Melanocyte of skin (primary cell): ENCODE results near the gene PTPRN. TPM values are rescaled to one million over a fixed set of nuclear protein-coding genes. Genes with fewer than 3 reads are reported as not detected.

Source experiments
- small RNA-seq, 2 donors: library from RNA; depleted of rRNA; stranded (forward); fragments of <200 nt; gene quantifications; one replicate each; pipeline ENCODE3, GENCODE V24; 2012
- total RNA-seq, 2 donors: library from RNA; depleted of rRNA; stranded (reverse); fragments of >200 nt; gene quantifications; 2 replicates each; pipeline ENCODE4 v1.2.3, GENCODE V29; 2012

The PTPRN gene
- total RNA-seq: 1 to 10 TPM in 1 of 2 donors, under 1 TPM in 1; 0.33 to 1.0 TPM

GRCh38 chr2:219309278-219309677 lies at the start of gene PTPRN:
TSS of gene PTPRN (minus strand) at chr2:219309401. CDS start at chr2:219309332, 69 bp downstream.

DNA sequence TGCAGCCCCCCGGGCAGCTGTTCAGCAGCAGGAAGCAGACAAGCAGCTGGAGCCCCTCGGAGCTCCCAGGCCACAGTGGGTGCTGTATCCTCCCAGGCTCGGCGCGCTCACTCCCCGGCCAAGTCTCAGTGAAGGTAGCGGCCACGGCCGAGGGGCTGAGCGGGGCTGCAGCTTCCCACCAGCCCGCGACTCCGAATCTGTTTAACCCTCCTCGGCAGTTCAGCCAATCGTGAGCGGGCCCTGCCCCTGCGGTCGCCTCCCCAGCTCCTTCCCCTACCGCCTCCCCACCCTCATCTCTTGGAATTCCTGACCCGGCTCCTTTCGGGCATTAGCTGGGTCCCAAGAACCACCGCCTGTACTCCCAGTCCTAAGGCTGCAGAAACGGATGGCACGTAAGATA lies 23.3 kb upstream of the PTPRN start, which contains the start of gene RESP18:
TSS of gene RESP18 (minus strand) at position 203 of the 400 bp plus-strand sequence.

GRCh38 chr2:219279151-219279915 lies 29.9 kb downstream of the PTPRN start, which contains the start of gene DNAJB2:
TSS of gene DNAJB2 (plus strand) at chr2:219279366. CDS start at chr2:219279834, 468 bp downstream.

DNA sequence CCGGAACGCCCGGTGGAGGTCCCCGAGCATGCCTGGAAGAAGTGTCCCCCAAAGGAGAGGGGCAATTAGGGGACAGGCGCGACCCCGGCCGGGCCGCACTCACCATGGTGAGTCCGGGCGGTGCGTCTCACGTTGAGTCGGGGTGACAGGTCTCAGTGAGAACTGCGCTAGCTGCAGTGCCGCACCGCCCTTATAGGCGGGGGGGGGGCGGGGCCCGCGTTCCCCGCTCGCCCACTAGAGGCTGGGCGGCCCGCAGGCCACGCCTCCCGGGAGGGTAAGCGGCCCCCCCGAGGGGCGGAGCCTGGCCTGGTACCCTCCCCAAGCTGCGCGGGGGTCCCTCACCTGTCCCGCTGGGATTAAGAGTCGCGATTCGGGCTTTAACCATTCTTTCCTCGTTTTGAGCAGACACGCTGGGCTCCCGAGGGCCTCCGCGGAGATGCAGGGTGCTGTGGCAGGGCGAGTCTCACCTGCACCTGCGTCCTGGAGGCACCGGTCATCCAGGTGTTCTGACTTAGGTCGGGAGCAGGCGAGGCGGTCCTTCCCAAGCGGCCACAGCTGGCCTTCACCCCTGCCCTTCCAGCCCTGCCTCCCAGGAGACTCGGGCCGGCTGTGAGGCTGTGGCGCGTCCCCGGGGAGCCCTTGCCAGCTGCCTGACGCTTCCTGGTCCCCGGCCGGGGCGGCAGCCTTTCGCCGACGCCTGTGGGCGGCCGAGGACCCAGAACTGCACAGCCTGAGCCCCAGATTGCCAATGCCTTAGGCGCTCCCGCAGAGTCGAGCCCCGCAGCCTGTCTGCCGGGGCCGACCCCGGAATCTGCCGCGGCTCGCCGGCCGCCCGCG lies 55.2 kb downstream of the PTPRN start, which contains the start of gene TUBA4A:
TSS of gene TUBA4A (minus strand) at position 166 of the 837 bp plus-strand sequence. CDS start at position 106, 60 bp downstream.

GRCh38 chr2:219252900-219253752 lies 56.1 kb downstream of the PTPRN start, which contains the start of gene TUBA4B:
TSS of gene TUBA4B (plus strand) at chr2:219253243. CDS start at chr2:219253408, 165 bp downstream.

GRCh38 chr2:219245148-219245898 lies 63.9 kb downstream of the PTPRN start, which contains the start of the genes GLB1L and STK16:
TSS of gene GLB1L (minus strand) at chr2:219245444. CDS start at chr2:219243573, 1,871 bp downstream.
TSS of gene STK16 (plus strand) at chr2:219245479. CDS start at chr2:219246000, 521 bp downstream.

Small RNA genes within 50 kb of the gene (small RNA-seq; reads per million reads assigned to genes)
- gene AC053503.3 (0 reads per million in 2 donors), gene MIR153-1 (0 to 0.13 reads per million in 2 donors)

Other genes with a start within 250 kb of the PTPRN start
- gene IHH, start 248.5 kb downstream of the PTPRN start, total RNA-seq: under 1 TPM in 1 of 2 donors, not detected in 1; 0.34 TPM
- 10 to 100 TPM; 26.8 to 29.6 TPM for gene NHEJ1, start 148.6 kb downstream of the PTPRN start, total RNA-seq
- 1 to 10 TPM in 1 of 2 donors, under 1 TPM in 1; 1.00 to 1.4 TPM for gene SLC23A3, start 139.4 kb downstream of the PTPRN start, total RNA-seq
- 10 to 100 TPM; 26.6 to 27.9 TPM for gene CNPPD1, start 132.5 kb downstream of the PTPRN start, total RNA-seq
- gene RETREG2, start 131.1 kb downstream of the PTPRN start, total RNA-seq: 10 to 100 TPM; 64.6 to 99.8 TPM
- 10 to 100 TPM; 13.7 to 24.8 TPM for gene ZFAND2B, start 102.6 kb downstream of the PTPRN start, total RNA-seq
- gene ABCB6, start 90.4 kb downstream of the PTPRN start, total RNA-seq: 10 to 100 TPM; 44.7 to 90.9 TPM
- gene ATG9A, start 79.8 kb downstream of the PTPRN start, total RNA-seq: 10 to 100 TPM; 54.7 to 63.6 TPM
- gene ANKZF1, start 79.6 kb downstream of the PTPRN start, total RNA-seq: 10 to 100 TPM; 12.7 to 22.0 TPM
- gene GLB1L, start 64.0 kb downstream of the PTPRN start, total RNA-seq: 10 to 100 TPM; 16.0 to 16.2 TPM
- gene STK16, start 63.9 kb downstream of the PTPRN start, total RNA-seq: 10 to 100 TPM; 23.3 to 36.5 TPM
- gene TUBA4B, start 56.2 kb downstream of the PTPRN start, total RNA-seq: not detected
- 1 to 10 TPM; 2.1 to 3.0 TPM for gene TUBA4A, start 55.5 kb downstream of the PTPRN start, total RNA-seq
- gene DNAJB2, start 30.0 kb downstream of the PTPRN start, total RNA-seq: 10 to 100 TPM; 25.3 to 37.9 TPM
- gene RESP18, start 23.3 kb upstream of the PTPRN start, total RNA-seq: not detected
- gene DNPEP, start 78.5 kb upstream of the PTPRN start, total RNA-seq: 10 to 100 TPM; 70.2 to 72.6 TPM
- not detected for gene DES, start 109.0 kb upstream of the PTPRN start, total RNA-seq
- gene SPEG, start 125.4 kb upstream of the PTPRN start, total RNA-seq: under 1 TPM; under 0.01 to 0.33 TPM
- 10 to 100 TPM; 36.8 to 58.3 TPM for gene GMPPA, start 189.5 kb upstream of the PTPRN start, total RNA-seq
- not detected for gene ASIC4, start 205.1 kb upstream of the PTPRN start, total RNA-seq
- 100 to 1,000 TPM; 219 to 234 TPM for gene CHPF, start 234.4 kb upstream of the PTPRN start, total RNA-seq
- gene TMEM198, start 234.6 kb upstream of the PTPRN start, total RNA-seq: 1 to 10 TPM; 4.3 to 6.5 TPM